Esophagus muscularis mucosa (tissue), 4 donors: Measurements from ENCODE around the gene CDC42BPA. TPM values are rescaled to one million over a fixed set of nuclear protein-coding genes. Genes with fewer than 3 reads are reported as not detected.

Experiments used
- DNase-seq: peaks from one replicate; pipeline ENCODE4 v3.0.0-alpha.2; 2017; ENCODE audit errors: extremely low spot score
- H3K27ac ChIP-seq, 4 donors: fragments of 200-600 bp; sonication (generic); replicated peaks in 1 of 4; 1 replicate in 3 of 4; 2 replicates in 1 of 4; pipeline ENCODE4 v1.5.1; 2016 to 2019; ENCODE audit warnings: mild to moderate bottlenecking in 1 of 4
- H3K27me3 ChIP-seq, 4 donors: fragments of 200-600 bp; sonication (generic); one replicate each; pipeline versions ENCODE4 v1.5.1 to v1.6.0; 2016 to 2019
- H3K36me3 ChIP-seq, 4 donors: fragments of 200-600 bp; sonication (generic); one replicate each; pipeline ENCODE4 v1.5.1; 2016 to 2019
- H3K4me1 ChIP-seq, 4 donors: fragments of 200-600 bp; sonication (generic); one replicate each; pipeline ENCODE4 v1.5.1; 2016 to 2019
- H3K4me3 ChIP-seq, 4 donors: fragments of 200-600 bp; sonication (generic); 1 replicate in 2 of 4; 2 replicates in 2 of 4; pipeline ENCODE4 v1.5.1; 2016 to 2019; ENCODE audit warnings: mild to moderate bottlenecking in 4 of 4, moderate library complexity in 1 of 4
- H3K9me3 ChIP-seq, 4 donors: fragments of 200-600 bp; sonication (generic); 1 replicate in 3 of 4; 2 replicates in 1 of 4; pipeline ENCODE4 v1.5.1; 2016 to 2019
- EP300 ChIP-seq: sonication (generic); formaldehyde crosslinking; IDR thresholded peaks from one replicate; pipeline ENCODE4 v1.6.1; 2017; ENCODE audit warnings: antibody characterized with exemption
- POLR2A ChIP-seq: fragments of 450-650 bp; IDR thresholded peaks from one replicate; pipeline ENCODE4 v1.6.1; 2017; ENCODE audit warnings: antibody characterized with exemption, moderate library complexity, mild to moderate bottlenecking, low read depth
- POLR2AphosphoS5 ChIP-seq, 2 donors: sonication (generic); formaldehyde crosslinking; IDR thresholded peaks; one replicate each; pipeline ENCODE4 v1.6.1; 2017; ENCODE audit warnings: antibody characterized with exemption in 2 of 2
- WGBS: methylation state at CpG from one replicate; pipeline ENCODE4 v1.1.5; 2018; 5-methylcytosine and 5-hydroxymethylcytosine counted together
- intact Hi-C: fragments of 100-400 bp; cut with DNase I; formaldehyde crosslinking; loops from one replicate; pipeline ENCODE4 v1.15.1; 2023
- total RNA-seq, 4 donors: library from RNA; depleted of rRNA; stranded (reverse); fragments of >200 nt; gene quantifications; one replicate each; pipeline versions ENCODE4 v1.1.0 to v1.2.1, GENCODE V29; 2016
- TF ChIP-seq, protein P1 (sequence below), 3 experiments: fragments of 200-600 bp in 2 of 3; fragments of 450-650 bp in 1 of 3; sonication (generic) in 2 of 3; IDR thresholded peaks; one replicate each; pipeline ENCODE4 v1.5.1; 2017 to 2019; ENCODE audit warnings: antibody characterized with exemption in 3 of 3, mild to moderate bottlenecking in 2 of 3, moderate library complexity in 1 of 3

Gene CDC42BPA
- total RNA-seq, 4 donors from 2014 or later: 59.5 to 72.2 (median 69.7) TPM

DNA sequence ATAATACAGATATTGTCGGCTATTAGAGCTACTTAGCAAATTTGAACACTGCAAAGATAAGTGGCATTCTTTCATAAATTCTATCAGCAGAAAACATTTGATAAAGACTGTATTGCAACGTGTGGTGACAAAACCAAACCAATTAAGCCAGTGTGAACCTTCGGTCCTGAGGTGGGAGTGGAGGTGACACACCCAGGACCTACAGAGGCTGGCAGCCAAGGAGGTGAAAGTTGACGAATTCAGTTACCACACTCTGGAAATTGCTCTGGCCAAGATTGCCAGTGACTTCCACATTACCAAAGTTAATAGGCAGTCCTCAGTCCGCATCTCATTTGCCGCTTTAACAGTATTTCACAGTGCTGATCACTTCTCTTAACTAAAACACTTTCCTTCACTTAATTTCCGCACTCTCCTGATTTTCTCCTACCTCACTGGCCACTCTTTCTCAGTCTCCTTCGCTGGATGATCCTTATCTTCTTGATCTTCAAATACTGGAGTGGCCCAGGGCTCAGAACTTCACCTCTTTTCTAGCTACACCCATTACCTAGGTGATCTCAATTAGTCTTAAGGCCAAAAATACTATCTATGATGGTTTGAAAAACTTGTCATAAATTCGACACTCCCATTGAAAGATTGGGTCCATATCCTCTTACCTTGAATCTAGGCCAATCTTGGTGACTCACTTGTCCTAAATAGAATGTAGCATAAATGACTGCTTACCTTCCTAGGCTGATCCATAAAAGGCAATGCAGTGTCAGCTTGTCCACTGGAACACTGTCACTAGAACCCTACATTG is 5.1 kb upstream of the CDC42BPA start:
- Histone ChIP-seq H3K36me3 (no peaks in the 10 kb centered on the region), H3K4me1 (peaks cover 4 to 8% (median 6%) of the 10 kb centered on the region in 4 donors), H3K27ac (no peak overlapping the region), H3K4me3 (no peak overlapping the region), H3K27me3 (no peaks in the 10 kb centered on the region), H3K9me3 (no peaks in the 10 kb centered on the region)
- TF ChIP-seq, protein P1, sequence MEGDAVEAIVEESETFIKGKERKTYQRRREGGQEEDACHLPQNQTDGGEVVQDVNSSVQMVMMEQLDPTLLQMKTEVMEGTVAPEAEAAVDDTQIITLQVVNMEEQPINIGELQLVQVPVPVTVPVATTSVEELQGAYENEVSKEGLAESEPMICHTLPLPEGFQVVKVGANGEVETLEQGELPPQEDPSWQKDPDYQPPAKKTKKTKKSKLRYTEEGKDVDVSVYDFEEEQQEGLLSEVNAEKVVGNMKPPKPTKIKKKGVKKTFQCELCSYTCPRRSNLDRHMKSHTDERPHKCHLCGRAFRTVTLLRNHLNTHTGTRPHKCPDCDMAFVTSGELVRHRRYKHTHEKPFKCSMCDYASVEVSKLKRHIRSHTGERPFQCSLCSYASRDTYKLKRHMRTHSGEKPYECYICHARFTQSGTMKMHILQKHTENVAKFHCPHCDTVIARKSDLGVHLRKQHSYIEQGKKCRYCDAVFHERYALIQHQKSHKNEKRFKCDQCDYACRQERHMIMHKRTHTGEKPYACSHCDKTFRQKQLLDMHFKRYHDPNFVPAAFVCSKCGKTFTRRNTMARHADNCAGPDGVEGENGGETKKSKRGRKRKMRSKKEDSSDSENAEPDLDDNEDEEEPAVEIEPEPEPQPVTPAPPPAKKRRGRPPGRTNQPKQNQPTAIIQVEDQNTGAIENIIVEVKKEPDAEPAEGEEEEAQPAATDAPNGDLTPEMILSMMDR (IDR thresholded peaks at IDR 0.05): no peak
- no peak for TF ChIP-seq POLR2A
- TF ChIP-seq POLR2AphosphoS5 (IDR thresholded peaks at IDR 0.05): no peak
- TF ChIP-seq EP300: no peak
- DNase-seq: no peak
- 92% methylated on average over 9 of the region's 9 CpGs for WGBS
- intact Hi-C loops: no loop called here

DNA sequence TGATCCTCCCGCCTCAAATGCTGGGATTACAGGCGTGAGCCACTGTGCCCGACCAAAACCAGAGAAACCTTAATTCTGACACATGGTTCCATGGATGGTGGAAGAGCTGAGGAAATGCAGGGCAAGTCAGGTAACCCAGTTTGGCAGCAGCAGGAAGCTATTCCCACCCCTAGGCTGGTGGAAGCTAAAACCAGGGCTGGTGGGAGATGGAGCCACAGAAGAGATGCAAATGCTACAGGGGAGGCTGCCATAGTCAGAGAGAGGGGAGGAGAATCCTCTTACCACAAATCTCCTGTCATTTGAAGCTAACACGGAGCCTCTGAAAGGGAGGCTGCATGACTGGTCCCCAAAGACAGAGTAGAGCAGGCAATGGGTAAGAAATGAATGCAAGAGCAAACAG is 4.1 kb upstream of the CDC42BPA start:
- H3K9me3 ChIP-seq: no peaks in the 10 kb centered on the region
- TF ChIP-seq POLR2AphosphoS5 (IDR thresholded peaks at IDR 0.05) (no peak), EP300 (no peak), POLR2A (no peak)
- TF ChIP-seq, protein P1 (IDR thresholded peaks at IDR 0.05): no peak
- H3K27me3 ChIP-seq: no peaks in the 10 kb centered on the region
- peaks cover 4 to 8% (median 6%) of the 10 kb centered on the region in 4 donors for H3K4me1 ChIP-seq
- H3K36me3 ChIP-seq: no peaks in the 10 kb centered on the region
- 88% methylated on average over 4 of the region's 4 CpGs for WGBS
- H3K27ac ChIP-seq: no peak overlapping the region
- intact Hi-C loops: no loop called here
- DNase-seq: no peak
- H3K4me3 ChIP-seq: no peak overlapping the region

DNA sequence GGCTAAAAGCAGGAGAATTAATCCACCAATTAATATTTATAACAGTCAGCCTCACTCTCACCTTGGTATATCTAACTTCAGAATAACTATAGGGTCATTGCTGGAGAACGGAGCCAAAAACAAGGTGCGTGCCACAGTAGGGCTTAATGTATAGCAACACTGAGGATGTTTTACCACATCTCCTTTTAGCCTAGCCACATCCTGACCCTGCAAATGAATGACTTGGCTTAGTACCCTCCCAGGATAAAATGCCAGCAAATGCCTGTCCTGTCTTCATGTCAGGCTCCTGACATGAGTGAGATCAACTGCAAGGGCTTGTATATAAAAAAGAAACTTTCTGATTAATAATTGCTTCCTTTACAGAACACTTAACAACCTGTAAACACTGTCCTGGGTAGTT is 2.7 kb upstream of the CDC42BPA start:
- no peak for DNase-seq
- TF ChIP-seq, protein P1 (IDR thresholded peaks at IDR 0.05): no peak
- TF ChIP-seq POLR2AphosphoS5 (IDR thresholded peaks at IDR 0.05) (no peak), POLR2A (no peak), EP300 (no peak)
- Histone ChIP-seq H3K27ac (no peak overlapping the region), H3K4me1 (peaks cover 4 to 8% (median 6%) of the 10 kb centered on the region in 4 donors), H3K27me3 (no peaks in the 10 kb centered on the region), H3K4me3 (no peak overlapping the region), H3K36me3 (no peaks in the 10 kb centered on the region), H3K9me3 (no peaks in the 10 kb centered on the region)
- 95% methylated on average over 2 of the region's 2 CpGs for WGBS
- intact Hi-C loops: no loop called here

GRCh38 chr1:227320476-227320875 is 2.2 kb upstream of the CDC42BPA start:
- Histone ChIP-seq H3K36me3 (no peaks in the 10 kb centered on the region), H3K4me1 (peaks cover 4 to 8% (median 6%) of the 10 kb centered on the region in 4 donors), H3K27ac (no peak overlapping the region), H3K9me3 (no peaks in the 10 kb centered on the region), H3K27me3 (no peaks in the 10 kb centered on the region), H3K4me3 (no peak overlapping the region)
- TF ChIP-seq, protein P1 (IDR thresholded peaks at IDR 0.05): no peak
- TF ChIP-seq POLR2AphosphoS5 (IDR thresholded peaks at IDR 0.05) (no peak), POLR2A (no peak), EP300 (no peak)
- intact Hi-C loops: no loop called here
- DNase-seq: no peak
- 85% methylated on average over 4 of the region's 4 CpGs for WGBS
